SK-N-SH (cell line): ENCODE measurements around the gene CEP170B. TPM values are rescaled to one million over a fixed set of nuclear protein-coding genes. Genes with fewer than 3 reads are reported as not detected.

Experiments
- CTCF ChIA-PET: fragments of 300-600, 350-600 bp; formaldehyde crosslinking; extraction: SDS; loops from one replicate; lab custom pipeline; 2021; lab: Yijun Ruan, JAX
- POLR2A ChIA-PET: fragments of 350-600 bp; sonication (Branson Sonifier 250); formaldehyde crosslinking; extraction: SDS; loops from one replicate; lab custom pipeline; 2020; ENCODE audit warnings: antibody characterized with exemption, inconsistent platforms; lab: Yijun Ruan, JAX
- DNase-seq: peaks from one replicate; pipeline ENCODE4 v3.0.0; 2012
- H2AFZ ChIP-seq: fragments of 200-600 bp; sonication (generic); 2 replicates; pipeline ENCODE4 v1.8.1; 2016; ENCODE audit warnings: antibody characterized with exemption, mild to moderate bottlenecking, low read depth
- H3F3A ChIP-seq: fragments of 200-600 bp; sonication (generic); replicated peaks from 2 replicates; pipeline ENCODE3; 2016; ENCODE audit warnings: antibody characterized with exemption, mild to moderate bottlenecking; ENCODE audit not compliant: insufficient read depth
- H3K27ac ChIP-seq, 2 experiments: fragments of 200-500 bp in 1 of 2; fragments of 200-600 bp in 1 of 2; sonication (Bioruptor generic) in 1 of 2; sonication (generic), shearing (Covaris generic) in 1 of 2; 2 replicates each; pipeline versions ENCODE4 v1.5.1 to v1.6.1; 2014 to 2016; ENCODE audit warnings: low read depth in 2 of 2, inconsistent platforms in 1 of 2, low read length in 1 of 2, mild to moderate bottlenecking in 1 of 2, mixed read lengths in 1 of 2
- H3K27me3 ChIP-seq: fragments of 200-600 bp; sonication (generic), shearing (Covaris generic); 2 replicates; pipeline ENCODE4 v1.6.1; 2016; ENCODE audit warnings: mixed run types; ENCODE audit not compliant: insufficient read depth
- H3K36me3 ChIP-seq, 2 experiments: fragments of 200-500 bp in 1 of 2; fragments of 200-600 bp in 1 of 2; sonication (Bioruptor generic) in 1 of 2; sonication (generic) in 1 of 2; replicated peaks in 1 of 2; 2 replicates each; pipeline versions ENCODE3 to v1.5.1; 2014 to 2016; ENCODE audit warnings: low read length in 1 of 2, mild to moderate bottlenecking in 1 of 2; ENCODE audit not compliant: insufficient read depth in 2 of 2, control insufficient read depth in 1 of 2
- H3K4me1 ChIP-seq, 2 experiments: fragments of 200-500 bp in 1 of 2; fragments of 200-600 bp in 1 of 2; sonication (Bioruptor generic) in 1 of 2; sonication (generic), shearing (Covaris generic) in 1 of 2; 2 replicates each; pipeline versions ENCODE4 v1.5.1 to v1.6.1; 2014 to 2016; ENCODE audit warnings: low read depth in 1 of 2, low read length in 1 of 2, mixed run types in 1 of 2; ENCODE audit not compliant: insufficient read depth in 2 of 2, control insufficient read depth in 1 of 2
- H3K4me2 ChIP-seq: fragments of 200-600 bp; sonication (generic), shearing (Covaris generic); 2 replicates; pipeline ENCODE4 v1.6.1; 2017; ENCODE audit warnings: mixed run types
- H3K4me3 ChIP-seq, 2 experiments: fragments of 200-500 bp in 1 of 2; fragments of 200-600 bp in 1 of 2; sonication (Bioruptor generic) in 1 of 2; sonication (generic), shearing (Covaris generic) in 1 of 2; 2 replicates each; pipeline versions ENCODE4 v1.5.1 to v1.8.1; 2014 to 2016; ENCODE audit warnings: low read depth in 2 of 2, inconsistent platforms in 1 of 2, low read length in 1 of 2, mild to moderate bottlenecking in 1 of 2, mixed read lengths in 1 of 2, moderate library complexity in 1 of 2
- H3K79me2 ChIP-seq: fragments of 200-600 bp; sonication (generic); 2 replicates; pipeline ENCODE4 v1.8.1; 2017; ENCODE audit warnings: mild to moderate bottlenecking; ENCODE audit not compliant: insufficient read depth
- H3K9ac ChIP-seq: fragments of 200-600 bp; sonication (generic); 2 replicates; pipeline ENCODE4 v1.6.1; 2017; ENCODE audit warnings: mixed run types
- H3K9me2 ChIP-seq: fragments of 200-600 bp; sonication (generic); 2 replicates; pipeline ENCODE4 v1.6.1; 2017; ENCODE audit warnings: mixed run types
- H3K9me3 ChIP-seq: fragments of 200-600 bp; sonication (generic); 2 replicates; pipeline ENCODE4 v1.6.1; 2017; ENCODE audit warnings: mixed run types, mild to moderate bottlenecking, moderate library complexity
- H4K20me1 ChIP-seq: fragments of 200-600 bp; sonication (generic); 2 replicates; pipeline ENCODE4 v1.6.1; 2017; ENCODE audit warnings: mild to moderate bottlenecking, mixed run types; ENCODE audit not compliant: insufficient read depth
- CHD2 ChIP-seq: fragments of 150-350 bp; IDR thresholded peaks from 2 replicates; pipeline ENCODE4 v1.6.1; 2018; ENCODE audit warnings: low read length; ENCODE audit not compliant: partially characterized antibody
- CTCF ChIP-seq: fragments of 200-600 bp; sonication (generic); IDR thresholded peaks from 2 replicates; pipeline ENCODE4 v1.6.1; 2017; ENCODE audit warnings: antibody characterized with exemption, mild to moderate bottlenecking, moderate library complexity
- ELF1 ChIP-seq: IDR thresholded peaks from 2 replicates; pipeline ENCODE4 v1.4.0; 2012
- FOSL2 ChIP-seq: IDR thresholded peaks from 2 replicates; pipeline ENCODE4 v1.4.0; 2012; ENCODE audit warnings: low read depth, mild to moderate bottlenecking, moderate library complexity, borderline replicate concordance
- GABPA ChIP-seq: IDR thresholded peaks from 2 replicates; pipeline ENCODE4 v1.4.0; 2012; ENCODE audit warnings: low read depth, mild to moderate bottlenecking
- MEF2A ChIP-seq: IDR thresholded peaks from 2 replicates; pipeline ENCODE4 v1.4.0; 2012; ENCODE audit warnings: low read depth, borderline replicate concordance
- NFIC ChIP-seq: IDR thresholded peaks from 2 replicates; pipeline ENCODE4 v1.4.0; 2012; ENCODE audit warnings: borderline replicate concordance
- NRF1 ChIP-seq: IDR thresholded peaks from 2 replicates; pipeline ENCODE4 v1.6.1; 2012; ENCODE audit warnings: low read depth, mild to moderate bottlenecking, low read length
- REST ChIP-seq: IDR thresholded peaks from 2 replicates; pipeline ENCODE4 v1.6.1; 2012; ENCODE audit warnings: mild to moderate bottlenecking, low read depth, low read length, moderate library complexity
- TCF12 ChIP-seq: IDR thresholded peaks from 2 replicates; pipeline ENCODE4 v1.4.0; 2012
- USF1 ChIP-seq: IDR thresholded peaks from 2 replicates; pipeline ENCODE4 v1.4.0; 2012; ENCODE audit warnings: low read depth, borderline replicate concordance
- USF2 ChIP-seq: fragments of 150-350 bp; IDR thresholded peaks from 2 replicates; pipeline ENCODE4 v1.6.1; 2017; ENCODE audit warnings: antibody characterized with exemption, low read length, low read depth, borderline replicate concordance
- ZBTB33 ChIP-seq: IDR thresholded peaks from 2 replicates; pipeline ENCODE4 v1.4.0; 2012; ENCODE audit warnings: low read depth, borderline replicate concordance
- WGBS: methylation state at CpG from one replicate; pipeline ENCODE4 v1.1.6; 2017; ENCODE audit warnings: low lambda C conversion rate; 5-methylcytosine and 5-hydroxymethylcytosine counted together
- polyA plus RNA-seq, 3 experiments: library from polyadenylated mRNA; depleted of rRNA; stranded (reverse); fragments of >200 nt; gene quantifications; 2 replicates each; pipeline ENCODE4 v1.2.3, GENCODE V29; 2012

CEP170B gene
- polyA plus RNA-seq, 1 of the 3 experiments (the other 2 are of a cell fraction) = 11.0 TPM

GRCh38 chr14:104938960-104939359, 73.9 kb downstream of the CEP170B start:
- ChIA-PET POLR2A (no interaction called here), CTCF (interaction anchor here (1.5 to 2.4 kb wide), 2 partner anchors 38 to 107 kb away, joined by 3 to 12 read pairs; no protein-coding TSS in a partner anchor)
- Histone ChIP-seq H4K20me1 (no peaks in the 10 kb centered on the region), H3K4me2 (no peak overlapping the region), H3K9me2 (no peaks in the 10 kb centered on the region), H3K27ac (no peak overlapping the region), H3K36me3 (peaks cover 7 to 24% of the 10 kb centered on the region in 2 experiments), H3K9ac (no peak overlapping the region), H3K4me3 (no peak overlapping the region), H3K4me1 (peaks cover 0 to 5% of the 10 kb centered on the region in 2 experiments; a peak in 1 of 4 replicates), H3K79me2 (no peaks in the 10 kb centered on the region), H3F3A (peaks cover 3% of the 10 kb centered on the region), H3K27me3 (no peaks in the 10 kb centered on the region), H2AFZ (no peak overlapping the region), H3K9me3 (no peaks in the 10 kb centered on the region)
- no peak for DNase-seq
- TF ChIP-seq ELF1 = no peak
- no peak for TF ChIP-seq TCF12
- no peak for TF ChIP-seq ZBTB33
- TF ChIP-seq USF1 = no peak
- TF ChIP-seq GABPA = no peak
- TF ChIP-seq CHD2 = no peak
- TF ChIP-seq MEF2A = no peak
- TF ChIP-seq FOSL2 = no peak
- no peak for TF ChIP-seq REST
- 20% methylated on average over 1 of the region's 1 CpG for WGBS

GRCh38 chr14:104939666-104940410, 74.8 kb downstream of the CEP170B start:
- Histone ChIP-seq H3K27ac (no peak overlapping the region), H3K36me3 (peaks cover 7 to 24% of the 10 kb centered on the region in 2 experiments), H3K9ac (no peak overlapping the region), H3K4me2 (no peak overlapping the region), H4K20me1 (no peaks in the 10 kb centered on the region), H2AFZ (no peak overlapping the region), H3K9me3 (no peaks in the 10 kb centered on the region), H3F3A (peaks cover 3% of the 10 kb centered on the region), H3K4me1 (no peaks in the 10 kb centered on the region), H3K27me3 (no peaks in the 10 kb centered on the region), H3K79me2 (no peaks in the 10 kb centered on the region), H3K4me3 (no peak overlapping the region), H3K9me2 (no peaks in the 10 kb centered on the region)
- POLR2A ChIA-PET = no interaction called here
- 74% methylated on average over 9 of the region's 11 CpGs for WGBS
- CTCF ChIA-PET = interaction anchor here (1.5 to 2.4 kb wide), 4 partner anchors 24 to 106 kb away, joined by 3 to 12 read pairs (median 6); no protein-coding TSS in a partner anchor
- DNase-seq = no peak
- no peak for TF ChIP-seq CTCF
- no peak for TF ChIP-seq USF2
- no peak for TF ChIP-seq ZBTB33
- no peak for TF ChIP-seq TCF12
- no peak for TF ChIP-seq NRF1
- no peak for TF ChIP-seq MEF2A
- no peak for TF ChIP-seq NFIC
